Progenitor cell of endocrine pancreas (in vitro differentiated cells): ENCODE results near the gene ADAMTS2. TPM values are rescaled to one million over a fixed set of nuclear protein-coding genes. Genes with fewer than 3 reads are reported as not detected.

Experiments
- DNase-seq: peaks from one replicate; pipeline ENCODE4 v3.0.0; 2021; ENCODE audit warnings: low spot score; ENCODE audit not compliant: unreplicated experiment
- H3K27ac Mint-ChIP-seq: 2 replicates; pipeline ENCODE4 v1.8.0; 2021; ENCODE audit warnings: mild to moderate bottlenecking, moderate library complexity, mixed read lengths
- H3K27me3 Mint-ChIP-seq: 2 replicates; pipeline ENCODE4 v1.8.0; 2021; ENCODE audit warnings: mixed read lengths
- H3K36me3 Mint-ChIP-seq: 2 replicates; pipeline ENCODE4 v1.8.0; 2022; ENCODE audit warnings: mixed read lengths; ENCODE audit not compliant: insufficient read depth
- H3K4me1 Mint-ChIP-seq: 2 replicates; pipeline ENCODE4 v1.8.0; 2021; ENCODE audit warnings: low read depth, mixed read lengths
- H3K4me3 Mint-ChIP-seq: 2 replicates; pipeline ENCODE4 v1.8.0; 2021; ENCODE audit warnings: low read depth, mild to moderate bottlenecking, moderate library complexity, mixed read lengths
- H3K9me3 Mint-ChIP-seq: 2 replicates; pipeline ENCODE4 v1.8.0; 2021; ENCODE audit warnings: low read depth, mixed read lengths
- CTCF ChIP-seq: fragments of 200-600 bp; sonication (generic); IDR thresholded peaks from one replicate; pipeline ENCODE4 v1.5.0; 2021; ENCODE audit warnings: antibody characterized with exemption, mild to moderate bottlenecking; ENCODE audit not compliant: unreplicated experiment
- total RNA-seq: library from RNA; stranded (reverse); gene quantifications from 2 replicates; pipeline ENCODE4 v1.2.1, GENCODE V29; 2021

The ADAMTS2 gene
- total RNA-seq, 1 donor from 2014 or later = 2.5 TPM

- Mint-ChIP-seq H3K27ac (no peak overlapping the region), H3K9me3 (no peaks in the 10 kb centered on the region), H3K4me1 (no peaks in the 10 kb centered on the region), H3K4me3 (no peak overlapping the region), H3K36me3 (no peaks in the 10 kb centered on the region), H3K27me3 (no peaks in the 10 kb centered on the region)
- no peak for DNase-seq
- no peak for TF ChIP-seq CTCF
Measured at GRCh38 chr5:179125789-179126505, 219.3 kb downstream of the ADAMTS2 start.

- TF ChIP-seq CTCF = no peak
- Mint-ChIP-seq H3K4me3 (no peak overlapping the region), H3K27ac (no peak overlapping the region), H3K36me3 (peaks cover 1% of the 10 kb centered on the region), H3K4me1 (no peaks in the 10 kb centered on the region), H3K27me3 (no peaks in the 10 kb centered on the region), H3K9me3 (peaks cover 2% of the 10 kb centered on the region)
- no peak for DNase-seq
Measured at GRCh38 chr5:179124853-179125788, 220.1 kb downstream of the ADAMTS2 start.

GRCh38 chr5:179124273-179124852, 220.9 kb downstream of the ADAMTS2 start:
- Mint-ChIP-seq H3K9me3 (peaks cover 6% of the 10 kb centered on the region), H3K27me3 (no peaks in the 10 kb centered on the region), H3K4me3 (no peak overlapping the region), H3K4me1 (no peaks in the 10 kb centered on the region), H3K36me3 (peaks cover 2% of the 10 kb centered on the region), H3K27ac (no peak overlapping the region)
- TF ChIP-seq CTCF = no peak
- no peak for DNase-seq

- peaks cover 6% of the 10 kb centered on the region for H3K9me3 Mint-ChIP-seq
- H3K27ac Mint-ChIP-seq = no peak overlapping the region
- H3K36me3 Mint-ChIP-seq = peaks cover 2% of the 10 kb centered on the region
- no peak for DNase-seq
- H3K27me3 Mint-ChIP-seq = no peaks in the 10 kb centered on the region
- no peak overlapping the region for H3K4me3 Mint-ChIP-seq
- TF ChIP-seq CTCF = no peak
- H3K4me1 Mint-ChIP-seq = no peaks in the 10 kb centered on the region
Measured at GRCh38 chr5:179123491-179124272, 221.6 kb downstream of the ADAMTS2 start.

GRCh38 chr5:179123109-179123426, 222.2 kb downstream of the ADAMTS2 start:
- no peaks in the 10 kb centered on the region for H3K4me1 Mint-ChIP-seq
- H3K4me3 Mint-ChIP-seq = no peak overlapping the region
- no peak for TF ChIP-seq CTCF
- peaks cover 10% of the 10 kb centered on the region for H3K9me3 Mint-ChIP-seq
- no peak overlapping the region for H3K27ac Mint-ChIP-seq
- H3K36me3 Mint-ChIP-seq = peaks cover 2% of the 10 kb centered on the region
- DNase-seq = no peak
- H3K27me3 Mint-ChIP-seq = no peaks in the 10 kb centered on the region
